SK-N-SH (cell line): ENCODE measurements around the gene CCDC69. TPM values are rescaled to one million over a fixed set of nuclear protein-coding genes. Genes with fewer than 3 reads are reported as not detected.

Experiments used
- CTCF ChIA-PET: fragments of 300-600, 350-600 bp; formaldehyde crosslinking; extraction: SDS; loops from one replicate; lab custom pipeline; 2021; lab: Yijun Ruan, JAX
- POLR2A ChIA-PET: fragments of 350-600 bp; sonication (Branson Sonifier 250); formaldehyde crosslinking; extraction: SDS; loops from one replicate; lab custom pipeline; 2020; ENCODE audit warnings: antibody characterized with exemption, inconsistent platforms; lab: Yijun Ruan, JAX
- DNase-seq: peaks from one replicate; pipeline ENCODE4 v3.0.0; 2012
- H2AFZ ChIP-seq: fragments of 200-600 bp; sonication (generic); 2 replicates; pipeline ENCODE4 v1.8.1; 2016; ENCODE audit warnings: antibody characterized with exemption, mild to moderate bottlenecking, low read depth
- H3F3A ChIP-seq: fragments of 200-600 bp; sonication (generic); replicated peaks from 2 replicates; pipeline ENCODE3; 2016; ENCODE audit warnings: antibody characterized with exemption, mild to moderate bottlenecking; ENCODE audit not compliant: insufficient read depth
- H3K27ac ChIP-seq, 2 experiments: fragments of 200-500 bp in 1 of 2; fragments of 200-600 bp in 1 of 2; sonication (Bioruptor generic) in 1 of 2; sonication (generic), shearing (Covaris generic) in 1 of 2; 2 replicates each; pipeline versions ENCODE4 v1.5.1 to v1.6.1; 2014 to 2016; ENCODE audit warnings: low read depth in 2 of 2, inconsistent platforms in 1 of 2, low read length in 1 of 2, mild to moderate bottlenecking in 1 of 2, mixed read lengths in 1 of 2
- H3K27me3 ChIP-seq: fragments of 200-600 bp; sonication (generic), shearing (Covaris generic); 2 replicates; pipeline ENCODE4 v1.6.1; 2016; ENCODE audit warnings: mixed run types; ENCODE audit not compliant: insufficient read depth
- H3K36me3 ChIP-seq, 2 experiments: fragments of 200-500 bp in 1 of 2; fragments of 200-600 bp in 1 of 2; sonication (Bioruptor generic) in 1 of 2; sonication (generic) in 1 of 2; replicated peaks in 1 of 2; 2 replicates each; pipeline versions ENCODE3 to v1.5.1; 2014 to 2016; ENCODE audit warnings: low read length in 1 of 2, mild to moderate bottlenecking in 1 of 2; ENCODE audit not compliant: insufficient read depth in 2 of 2, control insufficient read depth in 1 of 2
- H3K4me1 ChIP-seq, 2 experiments: fragments of 200-500 bp in 1 of 2; fragments of 200-600 bp in 1 of 2; sonication (Bioruptor generic) in 1 of 2; sonication (generic), shearing (Covaris generic) in 1 of 2; 2 replicates each; pipeline versions ENCODE4 v1.5.1 to v1.6.1; 2014 to 2016; ENCODE audit warnings: low read depth in 1 of 2, low read length in 1 of 2, mixed run types in 1 of 2; ENCODE audit not compliant: insufficient read depth in 2 of 2, control insufficient read depth in 1 of 2
- H3K4me2 ChIP-seq: fragments of 200-600 bp; sonication (generic), shearing (Covaris generic); 2 replicates; pipeline ENCODE4 v1.6.1; 2017; ENCODE audit warnings: mixed run types
- H3K4me3 ChIP-seq, 2 experiments: fragments of 200-500 bp in 1 of 2; fragments of 200-600 bp in 1 of 2; sonication (Bioruptor generic) in 1 of 2; sonication (generic), shearing (Covaris generic) in 1 of 2; 2 replicates each; pipeline versions ENCODE4 v1.5.1 to v1.8.1; 2014 to 2016; ENCODE audit warnings: low read depth in 2 of 2, inconsistent platforms in 1 of 2, low read length in 1 of 2, mild to moderate bottlenecking in 1 of 2, mixed read lengths in 1 of 2, moderate library complexity in 1 of 2
- H3K79me2 ChIP-seq: fragments of 200-600 bp; sonication (generic); 2 replicates; pipeline ENCODE4 v1.8.1; 2017; ENCODE audit warnings: mild to moderate bottlenecking; ENCODE audit not compliant: insufficient read depth
- H3K9ac ChIP-seq: fragments of 200-600 bp; sonication (generic); 2 replicates; pipeline ENCODE4 v1.6.1; 2017; ENCODE audit warnings: mixed run types
- H3K9me2 ChIP-seq: fragments of 200-600 bp; sonication (generic); 2 replicates; pipeline ENCODE4 v1.6.1; 2017; ENCODE audit warnings: mixed run types
- H3K9me3 ChIP-seq: fragments of 200-600 bp; sonication (generic); 2 replicates; pipeline ENCODE4 v1.6.1; 2017; ENCODE audit warnings: mixed run types, mild to moderate bottlenecking, moderate library complexity
- H4K20me1 ChIP-seq: fragments of 200-600 bp; sonication (generic); 2 replicates; pipeline ENCODE4 v1.6.1; 2017; ENCODE audit warnings: mild to moderate bottlenecking, mixed run types; ENCODE audit not compliant: insufficient read depth
- CHD2 ChIP-seq: fragments of 150-350 bp; IDR thresholded peaks from 2 replicates; pipeline ENCODE4 v1.6.1; 2018; ENCODE audit warnings: low read length; ENCODE audit not compliant: partially characterized antibody
- ELF1 ChIP-seq: IDR thresholded peaks from 2 replicates; pipeline ENCODE4 v1.4.0; 2012
- EP300 ChIP-seq, 2 experiments: IDR thresholded peaks; 2 replicates each; pipeline versions ENCODE4 v1.4.0 to v1.6.1; 2012; ENCODE audit warnings: borderline replicate concordance in 1 of 2, low read depth in 1 of 2, low read length in 1 of 2
- FOXM1 ChIP-seq: IDR thresholded peaks from 2 replicates; pipeline ENCODE4 v1.4.0; 2012; ENCODE audit warnings: low read depth, mild to moderate bottlenecking
- GABPA ChIP-seq: IDR thresholded peaks from 2 replicates; pipeline ENCODE4 v1.4.0; 2012; ENCODE audit warnings: low read depth, mild to moderate bottlenecking
- GATA2 ChIP-seq: sonication (generic); formaldehyde crosslinking; IDR thresholded peaks from 2 replicates; pipeline ENCODE4 v1.5.0; 2020; ENCODE audit warnings: mild to moderate bottlenecking, missing genetic modification reagents
- MXI1 ChIP-seq: IDR thresholded peaks from 2 replicates; pipeline ENCODE4 v1.6.1; 2012; ENCODE audit warnings: mild to moderate bottlenecking, low read depth, low read length, improper control_type of control experiment
- NFIC ChIP-seq: IDR thresholded peaks from 2 replicates; pipeline ENCODE4 v1.4.0; 2012; ENCODE audit warnings: borderline replicate concordance
- NRF1 ChIP-seq: IDR thresholded peaks from 2 replicates; pipeline ENCODE4 v1.6.1; 2012; ENCODE audit warnings: low read depth, mild to moderate bottlenecking, low read length
- POLR2AphosphoS5 ChIP-seq: IDR thresholded peaks from 2 replicates; pipeline ENCODE4 v1.6.1; 2012; ENCODE audit warnings: low read depth, low read length
- RFX5 ChIP-seq: IDR thresholded peaks from 2 replicates; pipeline ENCODE4 v1.6.1; 2012; ENCODE audit warnings: mild to moderate bottlenecking, improper control_type of control experiment, low read length
- RXRA ChIP-seq: IDR thresholded peaks from 2 replicates; pipeline ENCODE4 v1.4.0; 2012; ENCODE audit warnings: low read depth, mild to moderate bottlenecking, borderline replicate concordance
- SIN3A ChIP-seq: IDR thresholded peaks from 2 replicates; pipeline ENCODE4 v1.6.1; 2012; ENCODE audit warnings: low read depth, mild to moderate bottlenecking, low read length, moderate library complexity, borderline replicate concordance
- USF2 ChIP-seq: fragments of 150-350 bp; IDR thresholded peaks from 2 replicates; pipeline ENCODE4 v1.6.1; 2017; ENCODE audit warnings: antibody characterized with exemption, low read length, low read depth, borderline replicate concordance
- YY1 ChIP-seq: IDR thresholded peaks from 2 replicates; pipeline ENCODE4 v1.4.0; 2012; ENCODE audit warnings: low read depth, mild to moderate bottlenecking
- WGBS: methylation state at CpG from one replicate; pipeline ENCODE4 v1.1.6; 2017; ENCODE audit warnings: low lambda C conversion rate; 5-methylcytosine and 5-hydroxymethylcytosine counted together
- polyA plus RNA-seq, 3 experiments: library from polyadenylated mRNA; depleted of rRNA; stranded (reverse); fragments of >200 nt; gene quantifications; 2 replicates each; pipeline ENCODE4 v1.2.3, GENCODE V29; 2012
- TF ChIP-seq, protein P1 (sequence below): IDR thresholded peaks from 2 replicates; pipeline ENCODE4 v1.6.1; 2012; ENCODE audit warnings: mild to moderate bottlenecking, low read depth, low read length, moderate library complexity
- TF ChIP-seq, protein P2 (sequence below): fragments of 150-350 bp; IDR thresholded peaks from 2 replicates; pipeline ENCODE4 v1.6.1; 2016; ENCODE audit warnings: mild to moderate bottlenecking, low read depth, low read length
- TF ChIP-seq, protein P3 (sequence below): IDR thresholded peaks from 2 replicates; pipeline ENCODE4 v1.4.0; 2012; ENCODE audit warnings: low read depth

Gene CCDC69
- polyA plus RNA-seq, 1 of the 3 experiments (the other 2 are of a cell fraction): 0.38 TPM

- no peak overlapping the region for H2AFZ ChIP-seq
- POLR2A ChIA-PET: no interaction called here
- 93% methylated on average over 7 of the region's 7 CpGs for WGBS
- H3K4me2 ChIP-seq: no peak overlapping the region
- peaks cover 32% of the 10 kb centered on the region; the same call in 1 of the 2 replicates for H3K79me2 ChIP-seq
- DNase-seq: no peak
- no peaks in the 10 kb centered on the region for H3K9me2 ChIP-seq
- H3K27ac ChIP-seq: no peak overlapping the region
- no peak overlapping the region for H3K4me3 ChIP-seq
- H3K27me3 ChIP-seq: no peaks in the 10 kb centered on the region
- H3F3A ChIP-seq: no peaks in the 10 kb centered on the region
- no peak overlapping the region for H3K9ac ChIP-seq
- H4K20me1 ChIP-seq: peaks cover 11% of the 10 kb centered on the region; the same call in 1 of the 2 replicates
- CTCF ChIA-PET: interaction anchor here (1.3 to 32.5 kb wide), 4 partner anchors 19 to 90 kb away, joined by 3 to 540 read pairs (median 16); no protein-coding TSS in a partner anchor
- peaks cover 0 to 13% of the 10 kb centered on the region in 2 experiments for H3K36me3 ChIP-seq
- no peak for TF ChIP-seq GATA2
- no peak for TF ChIP-seq FOXM1
- no peak for TF ChIP-seq NRF1
- no peak for TF ChIP-seq POLR2AphosphoS5
- no peak for TF ChIP-seq NFIC
- TF ChIP-seq RXRA: no peak
- TF ChIP-seq MXI1: no peak
- TF ChIP-seq, protein P1, sequence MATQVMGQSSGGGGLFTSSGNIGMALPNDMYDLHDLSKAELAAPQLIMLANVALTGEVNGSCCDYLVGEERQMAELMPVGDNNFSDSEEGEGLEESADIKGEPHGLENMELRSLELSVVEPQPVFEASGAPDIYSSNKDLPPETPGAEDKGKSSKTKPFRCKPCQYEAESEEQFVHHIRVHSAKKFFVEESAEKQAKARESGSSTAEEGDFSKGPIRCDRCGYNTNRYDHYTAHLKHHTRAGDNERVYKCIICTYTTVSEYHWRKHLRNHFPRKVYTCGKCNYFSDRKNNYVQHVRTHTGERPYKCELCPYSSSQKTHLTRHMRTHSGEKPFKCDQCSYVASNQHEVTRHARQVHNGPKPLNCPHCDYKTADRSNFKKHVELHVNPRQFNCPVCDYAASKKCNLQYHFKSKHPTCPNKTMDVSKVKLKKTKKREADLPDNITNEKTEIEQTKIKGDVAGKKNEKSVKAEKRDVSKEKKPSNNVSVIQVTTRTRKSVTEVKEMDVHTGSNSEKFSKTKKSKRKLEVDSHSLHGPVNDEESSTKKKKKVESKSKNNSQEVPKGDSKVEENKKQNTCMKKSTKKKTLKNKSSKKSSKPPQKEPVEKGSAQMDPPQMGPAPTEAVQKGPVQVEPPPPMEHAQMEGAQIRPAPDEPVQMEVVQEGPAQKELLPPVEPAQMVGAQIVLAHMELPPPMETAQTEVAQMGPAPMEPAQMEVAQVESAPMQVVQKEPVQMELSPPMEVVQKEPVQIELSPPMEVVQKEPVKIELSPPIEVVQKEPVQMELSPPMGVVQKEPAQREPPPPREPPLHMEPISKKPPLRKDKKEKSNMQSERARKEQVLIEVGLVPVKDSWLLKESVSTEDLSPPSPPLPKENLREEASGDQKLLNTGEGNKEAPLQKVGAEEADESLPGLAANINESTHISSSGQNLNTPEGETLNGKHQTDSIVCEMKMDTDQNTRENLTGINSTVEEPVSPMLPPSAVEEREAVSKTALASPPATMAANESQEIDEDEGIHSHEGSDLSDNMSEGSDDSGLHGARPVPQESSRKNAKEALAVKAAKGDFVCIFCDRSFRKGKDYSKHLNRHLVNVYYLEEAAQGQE: no peak
- TF ChIP-seq CHD2: no peak
- no peak for TF ChIP-seq RFX5
- TF ChIP-seq GABPA: no peak
- peaks cover 13 to 17% of the 10 kb centered on the region in 2 experiments; a peak in 2 of 4 replicates for H3K4me1 ChIP-seq
- no peaks in the 10 kb centered on the region for H3K9me3 ChIP-seq
These were observed 75.3 kb downstream of the CCDC69 start for GRCh38 chr5:151148583-151148982.

- TF ChIP-seq, protein P2, sequence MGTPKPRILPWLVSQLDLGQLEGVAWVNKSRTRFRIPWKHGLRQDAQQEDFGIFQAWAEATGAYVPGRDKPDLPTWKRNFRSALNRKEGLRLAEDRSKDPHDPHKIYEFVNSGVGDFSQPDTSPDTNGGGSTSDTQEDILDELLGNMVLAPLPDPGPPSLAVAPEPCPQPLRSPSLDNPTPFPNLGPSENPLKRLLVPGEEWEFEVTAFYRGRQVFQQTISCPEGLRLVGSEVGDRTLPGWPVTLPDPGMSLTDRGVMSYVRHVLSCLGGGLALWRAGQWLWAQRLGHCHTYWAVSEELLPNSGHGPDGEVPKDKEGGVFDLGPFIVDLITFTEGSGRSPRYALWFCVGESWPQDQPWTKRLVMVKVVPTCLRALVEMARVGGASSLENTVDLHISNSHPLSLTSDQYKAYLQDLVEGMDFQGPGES: no peak
- TF ChIP-seq ELF1 (no peak), RFX5 (no peak), EP300 (IDR thresholded peaks at IDR 0.05; ENCODE audit: borderline replicate concordance in 1 of 2, low read depth in 1 of 2, low read length in 1 of 2) (no peak), NFIC (no peak), SIN3A (no peak), USF2 (no peak), YY1 (no peak)
- TF ChIP-seq, protein P3, sequence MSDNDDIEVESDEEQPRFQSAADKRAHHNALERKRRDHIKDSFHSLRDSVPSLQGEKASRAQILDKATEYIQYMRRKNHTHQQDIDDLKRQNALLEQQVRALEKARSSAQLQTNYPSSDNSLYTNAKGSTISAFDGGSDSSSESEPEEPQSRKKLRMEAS: no peak
- Histone ChIP-seq H3K4me2 (no peak overlapping the region), H3K27me3 (no peaks in the 10 kb centered on the region), H3K4me3 (no peak overlapping the region), H3K9ac (no peak overlapping the region), H3K79me2 (peaks cover 24% of the 10 kb centered on the region; the same call in 1 of the 2 replicates), H3K27ac (no peak overlapping the region), H3K36me3 (peaks cover 0 to 17% of the 10 kb centered on the region in 2 experiments), H3K9me2 (no peaks in the 10 kb centered on the region), H4K20me1 (peaks cover 11% of the 10 kb centered on the region; the same call in 1 of the 2 replicates), H2AFZ (no peak overlapping the region), H3K4me1 (peaks cover 13 to 17% of the 10 kb centered on the region in 2 experiments; a peak in 2 of 4 replicates), H3K9me3 (no peaks in the 10 kb centered on the region), H3F3A (no peaks in the 10 kb centered on the region)
- WGBS: 79% methylated on average over 4 of the region's 4 CpGs
- CTCF ChIA-PET: interaction anchor here (1.0 to 32.5 kb wide), 3 partner anchors 8 to 32 kb away, joined by 3 to 540 read pairs (median 3); no protein-coding TSS in a partner anchor
- DNase-seq: no peak
- POLR2A ChIA-PET: no interaction called here
These were observed 76.9 kb downstream of the CCDC69 start for GRCh38 chr5:151147033-151147432.
